IMR-90 (cell line): Measurements from ENCODE around the gene GGT5. TPM values are rescaled to one million over a fixed set of nuclear protein-coding genes. Genes with fewer than 3 reads are reported as not detected.

Experiments
- ATAC-seq: fragments of 200-7000 bp; cut with Tn5 transposase; 2 replicates; pipeline ENCODE4 v1.9.1; 2020; ENCODE audit warnings: low read depth, mild to moderate bottlenecking, moderate library complexity
- BruUV-seq: library from RNA; stranded (reverse); fragments of 400-500 nt; replicated peaks from 2 replicates; lab custom pipeline; 2021; lab: Mats Ljungman, UMichigan
- CTCF ChIA-PET: fragments of 300-600 bp; formaldehyde crosslinking; extraction: SDS; loops from one replicate; lab custom pipeline; 2021; ENCODE audit warnings: antibody characterized with exemption; lab: Yijun Ruan, JAX
- POLR2A ChIA-PET: fragments of 300-600 bp; sonication (Branson Sonifier 250); formaldehyde crosslinking; loops from one replicate; lab custom pipeline; 2022; ENCODE audit warnings: antibody characterized with exemption; ENCODE audit not compliant: unreplicated experiment; lab: Charles Lee
- DNase-seq: peaks from one replicate; pipeline ENCODE4 v3.0.0; 2013
- H2AFZ ChIP-seq: replicated peaks from 2 replicates; pipeline ENCODE3; 2013; ENCODE audit warnings: low read length, mild to moderate bottlenecking; ENCODE audit not compliant: poor library complexity
- H2AK5ac ChIP-seq: 2 replicates; pipeline ENCODE4 v1.6.1; 2013; ENCODE audit warnings: low read depth, low read length, inconsistent platforms
- H2AK9ac ChIP-seq: replicated peaks from 2 replicates; pipeline ENCODE3; 2013; ENCODE audit warnings: mild to moderate bottlenecking, low read depth, low read length, moderate library complexity; ENCODE audit not compliant: poor library complexity
- H2BK120ac ChIP-seq: 2 replicates; pipeline ENCODE4 v1.6.1; 2013; ENCODE audit warnings: low read depth, low read length, inconsistent platforms
- H2BK15ac ChIP-seq: 3 replicates; pipeline ENCODE4 v1.6.1; 2013; ENCODE audit warnings: low read depth, low read length, inconsistent platforms
- H2BK20ac ChIP-seq: 2 replicates; pipeline ENCODE4 v1.6.1; 2013; ENCODE audit warnings: low read depth, mild to moderate bottlenecking, inconsistent platforms, low read length, moderate library complexity
- H2BK5ac ChIP-seq: 2 replicates; pipeline ENCODE4 v1.6.1; 2013; ENCODE audit warnings: mild to moderate bottlenecking, low read depth, low read length, inconsistent platforms; ENCODE audit not compliant: poor library complexity, severe bottlenecking
- H3K14ac ChIP-seq: replicated peaks from 2 replicates; pipeline ENCODE4 v1.6.1; 2013; ENCODE audit warnings: low read depth, low read length, inconsistent platforms
- H3K18ac ChIP-seq: 2 replicates; pipeline ENCODE4 v1.6.1; 2013; ENCODE audit warnings: low read depth, low read length, control low read depth
- H3K23ac ChIP-seq: 2 replicates; pipeline ENCODE4 v1.6.1; 2013; ENCODE audit warnings: low read depth, low read length, inconsistent platforms
- H3K27ac ChIP-seq: 2 replicates; pipeline ENCODE4 v1.5.1; 2013; ENCODE audit warnings: mild to moderate bottlenecking, control low read depth, low read length; ENCODE audit not compliant: insufficient read depth
- H3K27me3 ChIP-seq: 2 replicates; pipeline ENCODE4 v1.6.1; 2013; ENCODE audit warnings: low read length; ENCODE audit not compliant: control insufficient read depth, insufficient read depth
- H3K36me3 ChIP-seq: 2 replicates; pipeline ENCODE4 v1.6.1; 2013; ENCODE audit warnings: low read length, mixed read lengths; ENCODE audit not compliant: control insufficient read depth, insufficient read depth
- H3K4ac ChIP-seq: 2 replicates; pipeline ENCODE4 v1.6.1; 2013; ENCODE audit warnings: low read depth, low read length, inconsistent platforms
- H3K4me1 ChIP-seq: 2 replicates; pipeline ENCODE4 v1.6.1; 2013; ENCODE audit warnings: low read length, mixed read lengths; ENCODE audit not compliant: control insufficient read depth, insufficient read depth
- H3K4me2 ChIP-seq: 2 replicates; pipeline ENCODE4 v1.6.1; 2013; ENCODE audit warnings: low read depth, mild to moderate bottlenecking, control low read depth, low read length, moderate library complexity
- H3K4me3 ChIP-seq: 2 replicates; pipeline ENCODE4 v1.5.1; 2013; ENCODE audit warnings: low read depth, mild to moderate bottlenecking, control low read depth, low read length, moderate library complexity; ENCODE audit not compliant: insufficient read depth
- H3K56ac ChIP-seq: 2 replicates; pipeline ENCODE4 v1.6.1; 2013; ENCODE audit warnings: low read length, inconsistent platforms; ENCODE audit not compliant: insufficient read depth; ENCODE audit errors: extremely low read depth
- H3K79me1 ChIP-seq, 2 experiments: 2 replicates each; pipeline ENCODE4 v1.6.1; 2013; ENCODE audit warnings: low read length in 2 of 2, inconsistent platforms in 1 of 2, low read depth in 1 of 2
- H3K9ac ChIP-seq: 2 replicates; pipeline ENCODE4 v1.6.1; 2013; ENCODE audit warnings: low read depth, low read length, control low read depth
- H3K9me1 ChIP-seq: 2 replicates; pipeline ENCODE4 v1.6.1; 2013; ENCODE audit warnings: low read length, inconsistent platforms; ENCODE audit not compliant: insufficient read depth
- H3K9me3 ChIP-seq: 2 replicates; pipeline ENCODE4 v1.6.1; 2013; ENCODE audit warnings: low read length; ENCODE audit not compliant: control insufficient read depth, insufficient read depth
- H4K20me1 ChIP-seq: 2 replicates; pipeline ENCODE4 v1.6.1; 2013; ENCODE audit warnings: low read length, inconsistent platforms; ENCODE audit not compliant: insufficient read depth
- H4K5ac ChIP-seq: 2 replicates; pipeline ENCODE4 v1.6.1; 2013; ENCODE audit warnings: mild to moderate bottlenecking, low read depth, low read length, control low read depth
- H4K8ac ChIP-seq, 2 experiments: 2 replicates each; pipeline ENCODE4 v1.6.1; 2013; ENCODE audit warnings: low read depth in 2 of 2, low read length in 2 of 2, control low read depth in 1 of 2, inconsistent platforms in 1 of 2
- H4K91ac ChIP-seq: 2 replicates; pipeline ENCODE4 v1.6.1; 2013; ENCODE audit warnings: low read depth, low read length, inconsistent platforms; ENCODE audit not compliant: insufficient read depth
- BHLHE40 ChIP-seq: fragments of 150-350 bp; IDR thresholded peaks from 2 replicates; pipeline ENCODE4 v1.6.1; 2016; ENCODE audit warnings: mild to moderate bottlenecking, low read depth, low read length
- CEBPB ChIP-seq: IDR thresholded peaks from 2 replicates; pipeline ENCODE4 v1.6.1; 2012; ENCODE audit warnings: low read depth, low read length, improper control_type of control experiment
- CHD1 ChIP-seq: IDR thresholded peaks from 2 replicates; pipeline ENCODE4 v1.6.1; 2012; ENCODE audit warnings: low read depth, low read length, improper control_type of control experiment
- CTCF ChIP-seq: conservative IDR thresholded peaks from 2 replicates; pipeline ENCODE4 v1.5.1; 2012; ENCODE audit warnings: mild to moderate bottlenecking, low read depth, low read length, improper control_type of control experiment
- ELK1 ChIP-seq: fragments of 150-350 bp; IDR thresholded peaks from 2 replicates; pipeline ENCODE4 v1.6.1; 2016; ENCODE audit warnings: low read depth, mild to moderate bottlenecking, low read length, moderate library complexity, borderline replicate concordance
- MAFK ChIP-seq: IDR thresholded peaks from 2 replicates; pipeline ENCODE4 v1.6.1; 2012; ENCODE audit warnings: low read depth, low read length, improper control_type of control experiment
- MXI1 ChIP-seq: IDR thresholded peaks from 2 replicates; pipeline ENCODE4 v1.6.1; 2012; ENCODE audit warnings: low read depth, mild to moderate bottlenecking, low read length, moderate library complexity, borderline replicate concordance
- POLR2A ChIP-seq: IDR thresholded peaks from 2 replicates; pipeline ENCODE4 v1.6.1; 2012; ENCODE audit warnings: mild to moderate bottlenecking, low read depth, low read length
- RCOR1 ChIP-seq: IDR thresholded peaks from 2 replicates; pipeline ENCODE4 v1.6.1; 2012; ENCODE audit warnings: mild to moderate bottlenecking, low read length, improper control_type of control experiment; ENCODE audit not compliant: insufficient replicate concordance
- RFX5 ChIP-seq: IDR thresholded peaks from 2 replicates; pipeline ENCODE4 v1.8.0; 2012; ENCODE audit warnings: low read depth, mild to moderate bottlenecking, low read length, moderate library complexity
- USF2 ChIP-seq: fragments of 150-350 bp; IDR thresholded peaks from 2 replicates; pipeline ENCODE4 v1.6.1; 2017; ENCODE audit warnings: mild to moderate bottlenecking, antibody characterized with exemption, low read length, low read depth
- WGBS, 2 experiments: methylation state at CpG; one replicate each; pipeline versions ENCODE4 v1.1.5 to v1.1.7; 2013; ENCODE audit warnings: missing lambda C conversion rate in 2 of 2; ENCODE audit not compliant: insufficient read length in 1 of 2; ENCODE audit errors: extremely low coverage in 2 of 2; 5-methylcytosine and 5-hydroxymethylcytosine counted together
- dilution Hi-C: fragments of 300-500 bp; cut with HindIII; formaldehyde crosslinking; loops from one replicate; pipeline ENCODE4 v1.14.3; 2018; ENCODE audit warnings: low sequenced_read_pairs; ENCODE audit not compliant: unreplicated experiment
- in situ Hi-C: fragments of 300-500 bp; cut with MboI; formaldehyde crosslinking; loops from 3 replicates; pipeline ENCODE4 v1.14.3; 2019; ENCODE audit warnings: low sequenced_read_pairs, inconsistent platforms, mixed read lengths
- intact Hi-C: fragments of 100-400 bp; cut with micrococcal nuclease; formaldehyde crosslinking; loops from 2 replicates; pipeline ENCODE4 v1.10.0; 2022
- polyA plus RNA-seq, 3 experiments: library from polyadenylated mRNA; depleted of rRNA; stranded (reverse); fragments of >200 nt; gene quantifications; 2 replicates each; pipeline ENCODE4 v1.2.3, GENCODE V29; 2012; ENCODE audit warnings: low replicate concordance in 1 of 3
- total RNA-seq: library from RNA; depleted of rRNA; stranded (reverse); fragments of >200 nt; gene quantifications from 2 replicates; pipeline ENCODE4 v1.2.3, GENCODE V29; 2012

The GGT5 gene
- total and polyA plus RNA-seq, 2 of the 4 experiments (the other 2 are of a cell fraction), result 0.18 to 5.8 TPM

GRCh38 chr22:24170632-24171031 lies 74.2 kb downstream of the GGT5 start:
- Histone ChIP-seq H3K79me1 (peaks cover 5 to 23% of the 10 kb centered on the region in 2 experiments; a peak in 3 of 4 replicates), H2BK120ac (no peak overlapping the region), H3K27me3 (no peaks in the 10 kb centered on the region), H3K4me1 (no peaks in the 10 kb centered on the region), H3K18ac (no peak overlapping the region), H2AK5ac (no peak overlapping the region), H2BK15ac (no peak overlapping the region), H2BK5ac (no peak overlapping the region), H4K91ac (no peak overlapping the region), H3K27ac (no peak overlapping the region), H3K4me2 (no peak overlapping the region), H3K4ac (no peak overlapping the region), H3K9me3 (no peaks in the 10 kb centered on the region), H3K4me3 (no peak overlapping the region), H3K9me1 (peaks cover 3% of the 10 kb centered on the region; the same call in 1 of the 2 replicates), H3K36me3 (peaks cover 69% of the 10 kb centered on the region), H3K56ac (no peak overlapping the region), H4K5ac (no peak overlapping the region), H4K8ac (no peak overlapping the region), H3K14ac (no peak overlapping the region), H2AK9ac (no peak overlapping the region), H3K9ac (no peak overlapping the region), H4K20me1 (peaks cover 32% of the 10 kb centered on the region), H2BK20ac (no peak overlapping the region), H3K23ac (no peak overlapping the region), H2AFZ (no peak overlapping the region)
- no peak for ATAC-seq
- no CpG with 5 or more reads among the region's 5 CpGs for WGBS, 2 experiments
- no peak for DNase-seq
- ChIA-PET POLR2A (no interaction called here), CTCF (no interaction called here)
- in situ Hi-C loops, result loop anchor here (5.0 kb wide), 2 partner anchors 63 to 173 kb away; no protein-coding TSS in a partner anchor
- dilution Hi-C loops, result no loop called here
- BruUV-seq, result no TSS peak
- TF ChIP-seq MAFK (no peak), RCOR1 (no peak), RFX5 (no peak), CHD1 (no peak), CEBPB (no peak), BHLHE40 (no peak), ELK1 (no peak), MXI1 (no peak), USF2 (no peak), CTCF (no peak), POLR2A (no peak)
- intact Hi-C loops, result loop anchor here (10.0 kb wide), 1 partner anchor 186 kb away; the partner anchor contains the start of gene GSTT2
